ENCODE data around the gene RNF44.

RNF44 gene

DNA sequence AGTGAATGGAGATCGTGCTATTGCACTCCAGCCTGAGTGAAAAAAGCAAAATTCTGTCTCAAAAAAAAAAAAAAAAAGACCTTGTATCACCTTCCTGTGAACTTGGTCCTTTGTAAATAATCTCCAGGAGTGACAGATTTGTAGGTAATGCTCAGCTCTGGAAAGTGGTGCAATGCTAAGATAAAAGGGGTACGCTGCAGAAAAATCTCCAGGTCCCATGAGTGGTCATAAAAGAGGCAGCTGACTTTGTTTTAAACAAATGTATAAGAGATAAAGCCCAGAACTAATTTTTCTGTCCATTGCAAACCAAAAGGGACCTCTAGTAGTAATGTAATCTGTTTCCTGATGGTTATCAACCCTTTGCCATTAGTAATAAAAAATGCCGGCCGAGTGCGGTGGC is 33.7 kb downstream of the RNF44 start:
- TF ChIP-seq, protein P1, sequence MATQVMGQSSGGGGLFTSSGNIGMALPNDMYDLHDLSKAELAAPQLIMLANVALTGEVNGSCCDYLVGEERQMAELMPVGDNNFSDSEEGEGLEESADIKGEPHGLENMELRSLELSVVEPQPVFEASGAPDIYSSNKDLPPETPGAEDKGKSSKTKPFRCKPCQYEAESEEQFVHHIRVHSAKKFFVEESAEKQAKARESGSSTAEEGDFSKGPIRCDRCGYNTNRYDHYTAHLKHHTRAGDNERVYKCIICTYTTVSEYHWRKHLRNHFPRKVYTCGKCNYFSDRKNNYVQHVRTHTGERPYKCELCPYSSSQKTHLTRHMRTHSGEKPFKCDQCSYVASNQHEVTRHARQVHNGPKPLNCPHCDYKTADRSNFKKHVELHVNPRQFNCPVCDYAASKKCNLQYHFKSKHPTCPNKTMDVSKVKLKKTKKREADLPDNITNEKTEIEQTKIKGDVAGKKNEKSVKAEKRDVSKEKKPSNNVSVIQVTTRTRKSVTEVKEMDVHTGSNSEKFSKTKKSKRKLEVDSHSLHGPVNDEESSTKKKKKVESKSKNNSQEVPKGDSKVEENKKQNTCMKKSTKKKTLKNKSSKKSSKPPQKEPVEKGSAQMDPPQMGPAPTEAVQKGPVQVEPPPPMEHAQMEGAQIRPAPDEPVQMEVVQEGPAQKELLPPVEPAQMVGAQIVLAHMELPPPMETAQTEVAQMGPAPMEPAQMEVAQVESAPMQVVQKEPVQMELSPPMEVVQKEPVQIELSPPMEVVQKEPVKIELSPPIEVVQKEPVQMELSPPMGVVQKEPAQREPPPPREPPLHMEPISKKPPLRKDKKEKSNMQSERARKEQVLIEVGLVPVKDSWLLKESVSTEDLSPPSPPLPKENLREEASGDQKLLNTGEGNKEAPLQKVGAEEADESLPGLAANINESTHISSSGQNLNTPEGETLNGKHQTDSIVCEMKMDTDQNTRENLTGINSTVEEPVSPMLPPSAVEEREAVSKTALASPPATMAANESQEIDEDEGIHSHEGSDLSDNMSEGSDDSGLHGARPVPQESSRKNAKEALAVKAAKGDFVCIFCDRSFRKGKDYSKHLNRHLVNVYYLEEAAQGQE (IDR thresholded peaks at IDR 0.05; ENCODE audit: insufficient replicate concordance, low read depth), result no peak
- TF ChIP-seq POLR2AphosphoS5 (IDR thresholded peaks at IDR 0.05; ENCODE audit: low read depth) (no peak), SPI1 (IDR thresholded peaks at IDR 0.05; ENCODE audit: borderline replicate concordance, low read depth) (no peak)
- TF ChIP-seq, protein P2, sequence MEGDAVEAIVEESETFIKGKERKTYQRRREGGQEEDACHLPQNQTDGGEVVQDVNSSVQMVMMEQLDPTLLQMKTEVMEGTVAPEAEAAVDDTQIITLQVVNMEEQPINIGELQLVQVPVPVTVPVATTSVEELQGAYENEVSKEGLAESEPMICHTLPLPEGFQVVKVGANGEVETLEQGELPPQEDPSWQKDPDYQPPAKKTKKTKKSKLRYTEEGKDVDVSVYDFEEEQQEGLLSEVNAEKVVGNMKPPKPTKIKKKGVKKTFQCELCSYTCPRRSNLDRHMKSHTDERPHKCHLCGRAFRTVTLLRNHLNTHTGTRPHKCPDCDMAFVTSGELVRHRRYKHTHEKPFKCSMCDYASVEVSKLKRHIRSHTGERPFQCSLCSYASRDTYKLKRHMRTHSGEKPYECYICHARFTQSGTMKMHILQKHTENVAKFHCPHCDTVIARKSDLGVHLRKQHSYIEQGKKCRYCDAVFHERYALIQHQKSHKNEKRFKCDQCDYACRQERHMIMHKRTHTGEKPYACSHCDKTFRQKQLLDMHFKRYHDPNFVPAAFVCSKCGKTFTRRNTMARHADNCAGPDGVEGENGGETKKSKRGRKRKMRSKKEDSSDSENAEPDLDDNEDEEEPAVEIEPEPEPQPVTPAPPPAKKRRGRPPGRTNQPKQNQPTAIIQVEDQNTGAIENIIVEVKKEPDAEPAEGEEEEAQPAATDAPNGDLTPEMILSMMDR (IDR thresholded peaks at IDR 0.05; ENCODE audit: insufficient read depth, low read length), result no peak
- no peak overlapping the region for H3K27ac ChIP-seq (replicated peaks)
- H3K27me3 ChIP-seq (ENCODE audit: insufficient read depth, poor library complexity, severe bottlenecking), result no peaks in the 10 kb centered on the region
- no peak overlapping the region for H3K4me3 ChIP-seq (replicated peaks; ENCODE audit: insufficient read depth, low read length)
- no peak for DNase-seq (ENCODE audit: low read depth in 1 of 2, low spot score in 1 of 2)

DNA sequence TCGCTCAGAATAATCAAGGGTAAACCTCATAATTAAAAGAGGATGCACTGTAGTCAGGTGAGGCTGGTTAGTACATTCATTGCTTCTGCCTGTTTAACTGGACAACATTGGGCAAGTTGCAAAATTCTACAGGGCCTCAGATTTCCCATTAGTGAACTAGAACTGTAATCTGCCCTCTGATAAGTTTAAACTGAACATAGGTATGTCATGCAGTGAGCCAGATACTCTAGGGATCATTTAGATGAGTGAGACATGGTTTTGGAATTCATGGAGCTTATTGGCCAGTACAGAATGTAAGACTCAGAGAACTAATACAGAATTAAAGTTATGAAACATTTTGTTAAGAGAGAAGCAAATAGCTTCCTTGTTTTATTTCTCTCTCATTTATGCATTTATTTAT is 35.9 kb downstream of the RNF44 start:
- DNase-seq (ENCODE audit: low read depth in 1 of 2, low spot score in 1 of 2), result no peak
- no peaks in the 10 kb centered on the region for H3K27me3 ChIP-seq (ENCODE audit: insufficient read depth, poor library complexity, severe bottlenecking)
- TF ChIP-seq, protein P1 (IDR thresholded peaks at IDR 0.05; ENCODE audit: insufficient replicate concordance, low read depth), result no peak
- TF ChIP-seq SPI1 (IDR thresholded peaks at IDR 0.05; ENCODE audit: borderline replicate concordance, low read depth), result no peak
- no peak for TF ChIP-seq GABPA (IDR thresholded peaks at IDR 0.05; ENCODE audit: low read depth)
- TF ChIP-seq, protein P2 (IDR thresholded peaks at IDR 0.05; ENCODE audit: insufficient read depth, low read length), result no peak
- no peak for TF ChIP-seq POLR2AphosphoS5 (IDR thresholded peaks at IDR 0.05; ENCODE audit: low read depth)

DNA sequence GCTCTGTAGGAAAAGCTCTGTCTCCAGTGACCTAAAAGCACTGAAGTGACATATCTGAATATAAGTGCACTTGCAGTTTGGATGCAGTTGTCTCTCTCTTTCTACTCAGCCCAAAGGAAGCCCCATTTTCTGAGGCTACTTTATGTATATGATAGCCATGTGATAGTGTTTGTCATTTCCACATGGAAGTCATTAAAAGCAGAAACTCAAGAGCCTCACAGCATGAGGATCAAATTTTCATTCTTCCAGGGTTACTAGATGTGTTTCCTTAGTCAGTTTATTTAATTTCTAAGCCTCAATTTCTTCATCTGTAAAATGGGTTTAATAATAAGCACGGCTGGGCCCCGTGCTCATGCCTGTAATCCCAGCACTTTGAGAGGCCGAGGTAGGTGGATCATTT is 36.7 kb downstream of the RNF44 start:
- Histone ChIP-seq H3K27me3 (ENCODE audit: insufficient read depth, poor library complexity, severe bottlenecking) (no peaks in the 10 kb centered on the region), H3K27ac (replicated peaks) (no peak overlapping the region), H3K4me3 (replicated peaks; ENCODE audit: insufficient read depth, low read length) (no peak overlapping the region)
- no peak for DNase-seq (ENCODE audit: low read depth in 1 of 2, low spot score in 1 of 2)
- TF ChIP-seq GABPA (IDR thresholded peaks at IDR 0.05; ENCODE audit: low read depth) (no peak), POLR2AphosphoS5 (IDR thresholded peaks at IDR 0.05; ENCODE audit: low read depth) (no peak), SPI1 (IDR thresholded peaks at IDR 0.05; ENCODE audit: borderline replicate concordance, low read depth) (no peak)
- TF ChIP-seq, protein P2 (IDR thresholded peaks at IDR 0.05; ENCODE audit: insufficient read depth, low read length), result no peak
- TF ChIP-seq, protein P1 (IDR thresholded peaks at IDR 0.05; ENCODE audit: insufficient replicate concordance, low read depth), result no peak

More for the DNA sequence above, 35.9 kb downstream of the RNF44 start:
- Histone ChIP-seq H3K27ac (replicated peaks) (no peak overlapping the region), H3K4me3 (replicated peaks; ENCODE audit: insufficient read depth, low read length) (no peak overlapping the region)
